Activated B cell treated with CpG ODN at 0.5 μM for 24 hours (primary cell): ENCODE data around the gene WDPCP. TPM values are rescaled to one million over a fixed set of nuclear protein-coding genes. Genes with fewer than 3 reads are reported as not detected.

Experiments
- ATAC-seq: fragments of 200-7000 bp; cut with Tn5 transposase; one replicate; pipeline ENCODE4 v1.10.0; 2021; ENCODE audit warnings: low read depth, mild to moderate bottlenecking, moderate library complexity
- CTCF ChIA-PET: fragments of 350-600 bp; sonication (Branson Sonifier 250); formaldehyde crosslinking; loops from one replicate; lab custom pipeline; 2021; ENCODE audit warnings: antibody characterized with exemption; lab: Charles Lee
- POLR2A ChIA-PET: fragments of 350-600 bp; sonication (Branson Sonifier 250); formaldehyde crosslinking; loops from one replicate; lab custom pipeline; 2021; ENCODE audit warnings: antibody characterized with exemption; lab: Charles Lee
- DNase-seq: peaks from one replicate; pipeline ENCODE4 v3.0.0; 2022
- H3K27ac Mint-ChIP-seq: one replicate; pipeline ENCODE4 v1.8.0; 2020; ENCODE audit warnings: mixed read lengths
- H3K27me3 Mint-ChIP-seq: one replicate; pipeline ENCODE4 v1.8.0; 2021; ENCODE audit warnings: mixed read lengths
- H3K36me3 Mint-ChIP-seq: one replicate; pipeline ENCODE4 v1.8.0; 2021; ENCODE audit warnings: low read depth, mixed read lengths
- H3K4me1 Mint-ChIP-seq: one replicate; pipeline ENCODE4 v1.8.0; 2021; ENCODE audit warnings: mixed read lengths
- H3K4me3 Mint-ChIP-seq: one replicate; pipeline ENCODE4 v1.8.0; 2020; ENCODE audit warnings: mild to moderate bottlenecking, mixed read lengths
- H3K9me3 Mint-ChIP-seq: one replicate; pipeline ENCODE4 v1.8.0; 2020; ENCODE audit warnings: mixed read lengths
- CTCF ChIP-seq: fragments of 200-600 bp; IDR thresholded peaks from one replicate; pipeline ENCODE4 v1.8.0; 2022; ENCODE audit warnings: antibody characterized with exemption, mild to moderate bottlenecking
- intact Hi-C: fragments of 100-400 bp; cut with micrococcal nuclease; formaldehyde crosslinking; loops from one replicate; pipeline ENCODE4 v1.15.1; 2024
- total RNA-seq: library from RNA; stranded (reverse); gene quantifications from 2 replicates; pipeline ENCODE4 v1.2.3, GENCODE V29; 2022

Gene WDPCP
- total RNA-seq, 1 donor from 2014 or later, result 12.9 TPM

GRCh38 chr2:63346411-63346810 lies 241.9 kb downstream of the WDPCP start:
- intact Hi-C loops, result no loop called here
- peaks cover 38% of the 10 kb centered on the region for H3K36me3 Mint-ChIP-seq
- TF ChIP-seq CTCF, result no peak
- no peak overlapping the region for H3K4me3 Mint-ChIP-seq
- POLR2A ChIA-PET, result no interaction called here
- CTCF ChIA-PET, result no interaction called here
- no peaks in the 10 kb centered on the region for H3K27me3 Mint-ChIP-seq
- H3K9me3 Mint-ChIP-seq, result peaks cover 33% of the 10 kb centered on the region
- ATAC-seq, result no peak
- no peaks in the 10 kb centered on the region for H3K4me1 Mint-ChIP-seq
- no peak for DNase-seq
- H3K27ac Mint-ChIP-seq, result no peak overlapping the region

GRCh38 chr2:63345285-63345633 lies 243.0 kb downstream of the WDPCP start:
- Mint-ChIP-seq H3K4me1 (no peaks in the 10 kb centered on the region), H3K4me3 (no peak overlapping the region), H3K27ac (no peak overlapping the region), H3K36me3 (peaks cover 38% of the 10 kb centered on the region), H3K27me3 (no peaks in the 10 kb centered on the region), H3K9me3 (peaks cover 29% of the 10 kb centered on the region)
- no peak for TF ChIP-seq CTCF
- no peak for ATAC-seq
- ChIA-PET CTCF (no interaction called here), POLR2A (no interaction called here)
- intact Hi-C loops, result no loop called here
- no peak for DNase-seq

- CTCF ChIA-PET, result no interaction called here
- H3K27me3 Mint-ChIP-seq, result no peaks in the 10 kb centered on the region
- no peak overlapping the region for H3K4me3 Mint-ChIP-seq
- ATAC-seq (no peak), DNase-seq (no peak)
- POLR2A ChIA-PET, result no interaction called here
- H3K4me1 Mint-ChIP-seq, result no peaks in the 10 kb centered on the region
- no peak for TF ChIP-seq CTCF
- H3K9me3 Mint-ChIP-seq, result peaks cover 25% of the 10 kb centered on the region
- H3K27ac Mint-ChIP-seq, result no peak overlapping the region
- intact Hi-C loops, result no loop called here
- peaks cover 32% of the 10 kb centered on the region for H3K36me3 Mint-ChIP-seq
Observed at GRCh38 chr2:63344575-63345284, 243.5 kb downstream of the WDPCP start.

GRCh38 chr2:63343397-63344109 lies 244.7 kb downstream of the WDPCP start:
- Mint-ChIP-seq H3K9me3 (peaks cover 25% of the 10 kb centered on the region), H3K27me3 (no peaks in the 10 kb centered on the region), H3K27ac (no peak overlapping the region), H3K36me3 (peaks cover 27% of the 10 kb centered on the region), H3K4me1 (no peaks in the 10 kb centered on the region), H3K4me3 (no peak overlapping the region)
- no peak for TF ChIP-seq CTCF
- ChIA-PET CTCF (no interaction called here), POLR2A (no interaction called here)
- DNase-seq (no peak), ATAC-seq (no peak)
- intact Hi-C loops, result no loop called here

GRCh38 chr2:63340443-63340842 lies 247.8 kb downstream of the WDPCP start:
- no peak for ATAC-seq
- H3K4me3 Mint-ChIP-seq, result no peak overlapping the region

More at GRCh38 chr2:63340443-63340842, 247.8 kb downstream of the WDPCP start:
- Mint-ChIP-seq H3K4me1 (no peaks in the 10 kb centered on the region), H3K36me3 (peaks cover 23% of the 10 kb centered on the region), H3K9me3 (peaks cover 21% of the 10 kb centered on the region), H3K27me3 (no peaks in the 10 kb centered on the region), H3K27ac (no peak overlapping the region)
- no peak for DNase-seq
- intact Hi-C loops, result no loop called here
- POLR2A ChIA-PET, result no interaction called here
- CTCF ChIA-PET, result no interaction called here
- TF ChIP-seq CTCF, result no peak
